GM06990 (cell line): ENCODE data around the gene MED13L.

ENCODE experiments used
- DNase-seq: peaks from one replicate; pipeline ENCODE4 v3.0.0-alpha.2; 2011; ENCODE audit not compliant: insufficient read length; ENCODE audit errors: extremely low read depth
- H3K27me3 ChIP-seq: replicated peaks from 2 replicates; pipeline ENCODE4 v1.6.0; 2011; ENCODE audit warnings: low read length; ENCODE audit not compliant: control insufficient read depth, insufficient read depth
- H3K36me3 ChIP-seq: 2 replicates; pipeline ENCODE4 v1.5.1; 2011; ENCODE audit warnings: low read length; ENCODE audit not compliant: control insufficient read depth, insufficient read depth
- H3K4me3 ChIP-seq: replicated peaks from 2 replicates; pipeline ENCODE4 v1.5.1; 2011; ENCODE audit warnings: low read depth, mild to moderate bottlenecking, control low read depth, low read length
- CTCF ChIP-seq: IDR thresholded peaks from 2 replicates; pipeline ENCODE4 v1.5.1; 2011; ENCODE audit warnings: low read length, control low read depth, mild to moderate bottlenecking, inconsistent platforms; ENCODE audit not compliant: insufficient read depth, poor library complexity, severe bottlenecking

Gene MED13L

GRCh38 chr12:116150452-116150851 lies 127.0 kb downstream of the MED13L start:
- TF ChIP-seq CTCF: no peak
- Histone ChIP-seq H3K36me3 (no peaks in the 10 kb centered on the region), H3K27me3 (no peaks in the 10 kb centered on the region), H3K4me3 (no peak overlapping the region)
- no peak for DNase-seq

GRCh38 chr12:116150001-116150400 lies 127.5 kb downstream of the MED13L start:
- no peak for DNase-seq
- Histone ChIP-seq H3K4me3 (no peak overlapping the region), H3K36me3 (no peaks in the 10 kb centered on the region), H3K27me3 (no peaks in the 10 kb centered on the region)
- no peak for TF ChIP-seq CTCF

- Histone ChIP-seq H3K4me3 (no peak overlapping the region), H3K27me3 (no peaks in the 10 kb centered on the region), H3K36me3 (no peaks in the 10 kb centered on the region)
- no peak for TF ChIP-seq CTCF
- no peak for DNase-seq
Observed at GRCh38 chr12:116148844-116149243, 128.6 kb downstream of the MED13L start.

GRCh38 chr12:116146386-116146785 lies 131.1 kb downstream of the MED13L start:
- Histone ChIP-seq H3K36me3 (no peaks in the 10 kb centered on the region), H3K4me3 (no peak overlapping the region), H3K27me3 (no peaks in the 10 kb centered on the region)
- no peak for DNase-seq
- TF ChIP-seq CTCF: no peak

- H3K36me3 ChIP-seq: no peaks in the 10 kb centered on the region
- DNase-seq: no peak
- H3K4me3 ChIP-seq: no peak overlapping the region
- TF ChIP-seq CTCF: no peak
- H3K27me3 ChIP-seq: no peaks in the 10 kb centered on the region
Observed at GRCh38 chr12:116145451-116145850, 132.0 kb downstream of the MED13L start.

- no peak for TF ChIP-seq CTCF
- Histone ChIP-seq H3K27me3 (no peaks in the 10 kb centered on the region), H3K4me3 (no peak overlapping the region), H3K36me3 (no peaks in the 10 kb centered on the region)
- no peak for DNase-seq
Observed at GRCh38 chr12:116144384-116144783, 133.1 kb downstream of the MED13L start.
